ENCODE results near the gene ZCCHC4.

The ZCCHC4 gene

GRCh38 chr4:25330335-25330734 is 17.8 kb downstream of the ZCCHC4 start:
- Histone ChIP-seq H3K36me3 (ENCODE audit: insufficient read depth, low read length) (peaks cover 5% of the 10 kb centered on the region; the same call in 1 of the 2 replicates), H2AFZ (ENCODE audit: low read depth, low read length) (no peak overlapping the region), H3K9me3 (ENCODE audit: insufficient read depth, low read length, severe bottlenecking) (no peaks in the 10 kb centered on the region), H3K9ac (ENCODE audit: low read depth, low read length) (no peak overlapping the region), H3K27ac (ENCODE audit: low read length) (no peak overlapping the region), H3K4me3 (ENCODE audit: low read depth in 1 of 2, low read length in 2 of 2) (no peak overlapping the region), H3K27me3 (ENCODE audit: insufficient read depth, low read length, poor library complexity) (no peaks in the 10 kb centered on the region), H3K79me2 (ENCODE audit: insufficient read depth, low read length) (peaks cover 2% of the 10 kb centered on the region; the same call in 1 of the 2 replicates), H3K4me1 (ENCODE audit: insufficient read depth, low read length) (no peaks in the 10 kb centered on the region), H3K4me2 (ENCODE audit: insufficient read depth, low read length) (no peak overlapping the region), H4K20me1 (ENCODE audit: insufficient read depth, low read length) (no peaks in the 10 kb centered on the region)
- DNase-seq, result no peak
- no peak for ATAC-seq (ENCODE audit: insufficient read depth, low read depth)
- TF ChIP-seq CTCF (IDR thresholded peaks at IDR 0.05; ENCODE audit: borderline replicate concordance, extremely low read depth, low read length, poor library complexity, severe bottlenecking), result no peak
- TF ChIP-seq EZH2 (IDR thresholded peaks at IDR 0.05; ENCODE audit: borderline replicate concordance, low read depth, low read length, severe bottlenecking), result no peak

- Histone ChIP-seq H3K36me3 (ENCODE audit: insufficient read depth, low read length) (peaks cover 5% of the 10 kb centered on the region; the same call in 1 of the 2 replicates), H3K4me2 (ENCODE audit: insufficient read depth, low read length) (no peak overlapping the region), H2AFZ (ENCODE audit: low read depth, low read length) (no peak overlapping the region), H3K27me3 (ENCODE audit: insufficient read depth, low read length, poor library complexity) (no peaks in the 10 kb centered on the region), H3K4me1 (ENCODE audit: insufficient read depth, low read length) (no peaks in the 10 kb centered on the region), H3K79me2 (ENCODE audit: insufficient read depth, low read length) (peaks cover 2% of the 10 kb centered on the region; the same call in 1 of the 2 replicates), H3K9ac (ENCODE audit: low read depth, low read length) (no peak overlapping the region), H3K9me3 (ENCODE audit: insufficient read depth, low read length, severe bottlenecking) (no peaks in the 10 kb centered on the region), H4K20me1 (ENCODE audit: insufficient read depth, low read length) (no peaks in the 10 kb centered on the region), H3K27ac (ENCODE audit: low read length) (no peak overlapping the region), H3K4me3 (ENCODE audit: low read depth in 1 of 2, low read length in 2 of 2) (no peak overlapping the region)
- ATAC-seq (ENCODE audit: insufficient read depth, low read depth), result peak; percentile 31; the same call in 1 of the 3 replicates
- no peak for TF ChIP-seq EZH2 (IDR thresholded peaks at IDR 0.05; ENCODE audit: borderline replicate concordance, low read depth, low read length, severe bottlenecking)
- TF ChIP-seq CTCF (IDR thresholded peaks at IDR 0.05; ENCODE audit: borderline replicate concordance, extremely low read depth, low read length, poor library complexity, severe bottlenecking), result no peak
- DNase-seq, result no peak
Observed at GRCh38 chr4:25330905-25331808, 18.6 kb downstream of the ZCCHC4 start.

DNA sequence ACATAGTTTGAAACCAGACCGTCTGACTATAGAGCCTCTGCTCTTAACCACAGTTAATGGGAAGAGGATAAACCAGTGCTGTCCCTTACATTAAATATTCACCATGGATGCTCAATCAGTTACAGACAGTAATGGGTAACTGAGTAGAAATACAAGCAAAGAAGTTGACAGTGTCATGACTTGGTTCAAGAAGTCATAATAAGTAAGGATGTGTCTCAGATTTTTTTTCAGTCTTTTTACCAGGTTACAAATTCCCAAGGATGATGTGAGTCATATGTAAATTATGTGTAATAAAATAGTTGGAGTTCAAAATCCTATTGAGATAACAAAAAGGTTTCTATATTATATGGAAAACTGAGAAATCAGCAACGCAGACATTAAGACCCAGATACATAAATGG is 31.1 kb downstream of the ZCCHC4 start:
- TF ChIP-seq EZH2 (IDR thresholded peaks at IDR 0.05; ENCODE audit: borderline replicate concordance, low read depth, low read length, severe bottlenecking) (no peak), CTCF (IDR thresholded peaks at IDR 0.05; ENCODE audit: borderline replicate concordance, extremely low read depth, low read length, poor library complexity, severe bottlenecking) (no peak)
- Histone ChIP-seq H3K4me3 (ENCODE audit: low read depth in 1 of 2, low read length in 2 of 2) (no peak overlapping the region), H3K4me1 (ENCODE audit: insufficient read depth, low read length) (no peaks in the 10 kb centered on the region), H4K20me1 (ENCODE audit: insufficient read depth, low read length) (no peaks in the 10 kb centered on the region), H3K9ac (ENCODE audit: low read depth, low read length) (no peak overlapping the region), H3K36me3 (ENCODE audit: insufficient read depth, low read length) (peaks cover 6% of the 10 kb centered on the region; the same call in 1 of the 2 replicates), H3K79me2 (ENCODE audit: insufficient read depth, low read length) (no peaks in the 10 kb centered on the region), H2AFZ (ENCODE audit: low read depth, low read length) (no peak overlapping the region), H3K4me2 (ENCODE audit: insufficient read depth, low read length) (no peak overlapping the region), H3K27me3 (ENCODE audit: insufficient read depth, low read length, poor library complexity) (no peaks in the 10 kb centered on the region), H3K27ac (ENCODE audit: low read length) (no peak overlapping the region), H3K9me3 (ENCODE audit: insufficient read depth, low read length, severe bottlenecking) (no peaks in the 10 kb centered on the region)
- no peak for DNase-seq
- ATAC-seq (ENCODE audit: insufficient read depth, low read depth), result no peak
